Measurements from ENCODE around the gene PTCD2. TPM values are rescaled to one million over a fixed set of nuclear protein-coding genes. Genes with fewer than 3 reads are reported as not detected.

Gene PTCD2
- total and polyA plus RNA-seq, 8 donors = 1.3 to 56.7 (median 2.6) TPM

GRCh38 chr5:72301557-72301956 is 18.6 kb upstream of the PTCD2 start:
- H3K4me1 ChIP-seq = peaks cover 0 to 23% (median 10%) of the 10 kb centered on the region in 4 donors
- H3K27ac ChIP-seq = no peak overlapping the region
- no peak for DNase-seq
- TF ChIP-seq CTCF (IDR thresholded peaks at IDR 0.05) (no peak), POLR2A (IDR thresholded peaks at IDR 0.05) (no peak), POLR2AphosphoS5 (IDR thresholded peaks at IDR 0.05) (no peak), EP300 (IDR thresholded peaks at IDR 0.05) (no peak)
- intact Hi-C loops (cut with DNase I; ENCODE audit: low total_unique reads) = loop anchor here (10.0 kb wide), 1 partner anchor 157 kb away; no protein-coding TSS in a partner anchor
- no peaks in the 10 kb centered on the region for H3K27me3 ChIP-seq
- H3K4me3 ChIP-seq = no peak overlapping the region
- WGBS, 5 donors = 84 to 96% (median 93%) methylated on average over 6 of the region's 6 CpGs
- peaks cover 0 to 16% (median 7%) of the 10 kb centered on the region in 4 donors for H3K36me3 ChIP-seq
- no peaks in the 10 kb centered on the region for H3K9me3 ChIP-seq

GRCh38 chr5:72302171-72302570 is 18.0 kb upstream of the PTCD2 start:
- intact Hi-C loops (cut with DNase I; ENCODE audit: low total_unique reads) = loop anchor here (10.0 kb wide), 1 partner anchor 157 kb away; no protein-coding TSS in a partner anchor
- 75 to 84% (median 82%) methylated on average over 3 of the region's 3 CpGs for WGBS, 5 donors
- DNase-seq = no peak
- no peak overlapping the region for H3K27ac ChIP-seq
- no peak overlapping the region for H3K4me3 ChIP-seq
- TF ChIP-seq POLR2A (IDR thresholded peaks at IDR 0.05) (no peak), CTCF (IDR thresholded peaks at IDR 0.05) (no peak), POLR2AphosphoS5 (IDR thresholded peaks at IDR 0.05) (no peak), EP300 (IDR thresholded peaks at IDR 0.05) (no peak)
- H3K4me1 ChIP-seq = peaks cover 5 to 29% (median 15%) of the 10 kb centered on the region in 4 donors
- H3K9me3 ChIP-seq = no peaks in the 10 kb centered on the region
- no peaks in the 10 kb centered on the region for H3K27me3 ChIP-seq
- H3K36me3 ChIP-seq = peaks cover 0 to 9% (median 4%) of the 10 kb centered on the region in 4 donors

GRCh38 chr5:72305194-72306142 is 14.7 kb upstream of the PTCD2 start:
- Histone ChIP-seq H3K4me3 (no peak overlapping the region), H3K9me3 (no peaks in the 10 kb centered on the region), H3K27me3 (no peaks in the 10 kb centered on the region), H3K4me1 (peaks cover 12 to 38% (median 26%) of the 10 kb centered on the region in 4 donors), H3K36me3 (peaks cover 3 to 19% (median 17%) of the 10 kb centered on the region in 4 donors), H3K27ac (peak overlapping the region in 3 of 5 donors; percentile 14 to 95 (median 49))
- DNase-seq = no peak
- WGBS, 5 donors = 90 to 95% (median 92%) methylated on average over 2 of the region's 2 CpGs
- intact Hi-C loops (cut with DNase I; ENCODE audit: low total_unique reads) = loop anchor here (10.0 kb wide), 1 partner anchor 161 kb away; no protein-coding TSS in a partner anchor
- TF ChIP-seq EP300 (IDR thresholded peaks at IDR 0.05) (no peak), POLR2A (IDR thresholded peaks at IDR 0.05) (no peak), CTCF (IDR thresholded peaks at IDR 0.05) (no peak), POLR2AphosphoS5 (IDR thresholded peaks at IDR 0.05) (no peak)

GRCh38 chr5:72307573-72307967 is 12.6 kb upstream of the PTCD2 start:
- H3K27me3 ChIP-seq = no peaks in the 10 kb centered on the region
- peaks cover 11 to 37% (median 32%) of the 10 kb centered on the region in 4 donors for H3K36me3 ChIP-seq
- H3K27ac ChIP-seq = peak overlapping the region; percentile 92 to 97 (median 95)
- WGBS, 5 donors = 1 to 4% (median 3%) methylated on average over 8 of the region's 8 CpGs
- no peak for TF ChIP-seq CTCF (IDR thresholded peaks at IDR 0.05)
- no peak for TF ChIP-seq POLR2AphosphoS5 (IDR thresholded peaks at IDR 0.05)
- no peak for TF ChIP-seq POLR2A (IDR thresholded peaks at IDR 0.05)
- TF ChIP-seq EP300 (IDR thresholded peaks at IDR 0.05) = no peak
- intact Hi-C loops (cut with DNase I; ENCODE audit: low total_unique reads) = loop anchor here (10.0 kb wide), 1 partner anchor 163 kb away; no protein-coding TSS in a partner anchor
- no peak for DNase-seq
- H3K4me3 ChIP-seq = peak overlapping the region; percentile 58 to 63 (median 60)
- H3K4me1 ChIP-seq = peaks cover 7 to 38% (median 19%) of the 10 kb centered on the region in 4 donors
- H3K9me3 ChIP-seq = no peaks in the 10 kb centered on the region

Measured in stomach (tissue), 9 donors.